GM18858 (cell line): ENCODE data around the gene RAP2A.

ENCODE experiments used
- ATAC-seq: cut with Tn5 transposase; IDR thresholded peaks from one replicate; pipeline ENCODE4 v1.9.1; 2021; ENCODE audit not compliant: unreplicated experiment

RAP2A gene

GRCh38 chr13:97492684-97493371, 58.9 kb downstream of the RAP2A start:
- no peak for ATAC-seq

- ATAC-seq = no peak
Observed at GRCh38 chr13:97493456-97493855, 59.5 kb downstream of the RAP2A start.

- no peak for ATAC-seq
Observed at GRCh38 chr13:97495678-97496077, 61.7 kb downstream of the RAP2A start.

- ATAC-seq = no peak
Observed at GRCh38 chr13:97496511-97496910, 62.5 kb downstream of the RAP2A start.

GRCh38 chr13:97497400-97497799, 63.4 kb downstream of the RAP2A start:
- no peak for ATAC-seq

- ATAC-seq = no peak
Observed at GRCh38 chr13:97498419-97498818, 64.5 kb downstream of the RAP2A start.

- ATAC-seq = no peak
Observed at GRCh38 chr13:97499181-97499580, 65.2 kb downstream of the RAP2A start.

GRCh38 chr13:97502181-97502580, 68.2 kb downstream of the RAP2A start:
- ATAC-seq = no peak

GRCh38 chr13:97502706-97503105, 68.7 kb downstream of the RAP2A start:
- ATAC-seq = no peak

- no peak for ATAC-seq
Observed at GRCh38 chr13:97505017-97505416, 71.0 kb downstream of the RAP2A start.

- ATAC-seq = no peak
Observed at GRCh38 chr13:97506511-97506910, 72.5 kb downstream of the RAP2A start.

GRCh38 chr13:97512732-97513131, 78.8 kb downstream of the RAP2A start:
- no peak for ATAC-seq

GRCh38 chr13:97515643-97516042, 81.7 kb downstream of the RAP2A start:
- no peak for ATAC-seq

- no peak for ATAC-seq
Observed at GRCh38 chr13:97517967-97518366, 84.0 kb downstream of the RAP2A start.
